SK-N-SH (cell line): ENCODE measurements around the gene CNGA4.

Source experiments
- CTCF ChIP-seq: fragments of 200-600 bp; sonication (generic); IDR thresholded peaks from 2 replicates; pipeline ENCODE4 v1.6.1; 2017; ENCODE audit warnings: antibody characterized with exemption, mild to moderate bottlenecking, moderate library complexity
- ELF1 ChIP-seq: IDR thresholded peaks from 2 replicates; pipeline ENCODE4 v1.4.0; 2012
- EZH2phosphoT487 ChIP-seq: fragments of 200-600 bp; sonication (generic); IDR thresholded peaks from 2 replicates; pipeline ENCODE4 v1.6.1; 2017; ENCODE audit warnings: low read depth, mixed run types, mild to moderate bottlenecking, antibody characterized with exemption, moderate library complexity, borderline replicate concordance
- RAD21 ChIP-seq: IDR thresholded peaks from 2 replicates; pipeline ENCODE4 v1.6.1; 2012; ENCODE audit warnings: mild to moderate bottlenecking, low read length
- REST ChIP-seq: IDR thresholded peaks from 2 replicates; pipeline ENCODE4 v1.6.1; 2012; ENCODE audit warnings: mild to moderate bottlenecking, low read depth, low read length, moderate library complexity
- USF2 ChIP-seq: fragments of 150-350 bp; IDR thresholded peaks from 2 replicates; pipeline ENCODE4 v1.6.1; 2017; ENCODE audit warnings: antibody characterized with exemption, low read length, low read depth, borderline replicate concordance
- ZBTB33 ChIP-seq: IDR thresholded peaks from 2 replicates; pipeline ENCODE4 v1.4.0; 2012; ENCODE audit warnings: low read depth, borderline replicate concordance

DNA sequence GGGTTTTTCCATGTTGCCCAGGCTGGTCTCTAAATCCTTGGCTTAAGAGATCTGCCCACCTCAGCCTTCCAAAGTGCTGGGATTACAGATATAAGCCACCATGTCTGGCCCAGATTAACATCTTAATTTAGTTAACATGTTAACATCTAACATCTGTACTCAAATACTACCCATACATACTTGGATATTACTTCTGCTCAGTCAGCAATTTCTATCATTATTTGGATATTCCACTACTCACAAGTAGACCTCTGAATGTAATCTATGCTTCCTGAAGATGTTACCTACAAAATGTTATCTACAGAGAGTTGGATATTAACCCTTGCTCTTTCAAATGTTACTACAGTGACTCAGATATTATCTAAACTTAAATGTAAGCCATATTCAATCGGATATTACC is 24.8 kb downstream of the CNGA4 start:
- TF ChIP-seq CTCF (no peak), EZH2phosphoT487 (no peak), ZBTB33 (no peak), ELF1 (no peak), USF2 (no peak), RAD21 (no peak), REST (no peak)
